Naive B cell (primary cell): ENCODE data around the gene TMEM245. TPM values are rescaled to one million over a fixed set of nuclear protein-coding genes. Genes with fewer than 3 reads are reported as not detected.

Source experiments
- ATAC-seq, 2 donors: fragments of 150-1000 bp; cut with Tn5 transposase; 2 replicates each; pipeline ENCODE4 v1.10.0; 2021; ENCODE audit warnings: low read depth in 2 of 2, mild to moderate bottlenecking in 2 of 2, moderate library complexity in 2 of 2
- DNase-seq: peaks from one replicate; pipeline ENCODE4 v3.0.0; 2022
- H3K27ac Mint-ChIP-seq, 6 donors: one replicate each; pipeline ENCODE4 v1.8.0; 2020 to 2022; ENCODE audit warnings: mild to moderate bottlenecking in 6 of 6, mixed read lengths in 6 of 6, moderate library complexity in 5 of 6, inconsistent platforms in 2 of 6
- H3K27me3 Mint-ChIP-seq, 3 donors: one replicate each; pipeline ENCODE4 v1.8.0; 2021 to 2022; ENCODE audit warnings: mixed read lengths in 3 of 3, mild to moderate bottlenecking in 1 of 3
- H3K36me3 Mint-ChIP-seq, 2 donors: one replicate each; pipeline ENCODE4 v1.8.0; 2020 to 2022; ENCODE audit warnings: mixed read lengths in 2 of 2, inconsistent platforms in 1 of 2, mild to moderate bottlenecking in 1 of 2
- H3K4me1 Mint-ChIP-seq, 3 donors: one replicate each; pipeline ENCODE4 v1.8.0; 2020 to 2022; ENCODE audit warnings: mixed read lengths in 3 of 3, inconsistent platforms in 1 of 3, mild to moderate bottlenecking in 1 of 3, moderate library complexity in 1 of 3
- H3K4me3 Mint-ChIP-seq, 8 donors: one replicate each; pipeline ENCODE4 v1.8.0; 2020 to 2022; ENCODE audit warnings: mild to moderate bottlenecking in 8 of 8, mixed read lengths in 8 of 8, moderate library complexity in 8 of 8, inconsistent platforms in 2 of 8
- H3K9me3 Mint-ChIP-seq, 7 donors: one replicate each; pipeline ENCODE4 v1.8.0; 2020 to 2022; ENCODE audit warnings: mixed read lengths in 7 of 7, mild to moderate bottlenecking in 5 of 7, inconsistent platforms in 2 of 7, moderate library complexity in 1 of 7
- polyA plus RNA-seq, 6 donors: library from polyadenylated mRNA; unstranded; fragments of 300-500 nt; fragmentation: Illumina TruSeq; gene quantifications; one replicate each; pipeline ENCODE4 v1.2.3, GENCODE V29; 2021; ENCODE audit warnings: low read depth in 6 of 6

Gene TMEM245
- polyA plus RNA-seq, 6 donors from 2014 or later: 11.6 to 34.3 (median 15.9) TPM

DNA sequence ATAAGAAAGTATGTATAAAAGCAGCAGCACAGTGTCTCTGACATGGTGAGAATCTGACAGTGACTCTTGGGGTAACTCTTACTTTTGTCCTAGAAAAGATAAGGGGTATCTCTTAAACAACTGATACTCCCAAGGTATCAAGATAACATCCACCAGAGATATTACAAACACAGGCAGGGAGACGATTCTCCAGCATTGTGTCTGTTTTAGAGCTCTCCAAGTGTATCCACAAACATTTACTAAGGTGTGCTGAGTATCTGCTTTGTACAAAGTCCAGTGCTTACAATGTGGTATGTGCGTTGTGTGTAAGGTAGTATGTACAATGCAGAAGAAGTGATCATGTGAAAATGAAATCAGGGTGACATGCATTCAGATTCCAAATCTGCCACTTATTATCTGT, 4.4 kb upstream of the TMEM245 start:
- ATAC-seq (no peak), DNase-seq (no peak)
- Mint-ChIP-seq H3K27me3 (no peaks in the 10 kb centered on the region), H3K36me3 (no peaks in the 10 kb centered on the region), H3K4me1 (peaks cover 0 to 5% (median 4%) of the 10 kb centered on the region in 3 donors), H3K9me3 (no peaks in the 10 kb centered on the region), H3K27ac (no peak overlapping the region), H3K4me3 (no peak overlapping the region)

DNA sequence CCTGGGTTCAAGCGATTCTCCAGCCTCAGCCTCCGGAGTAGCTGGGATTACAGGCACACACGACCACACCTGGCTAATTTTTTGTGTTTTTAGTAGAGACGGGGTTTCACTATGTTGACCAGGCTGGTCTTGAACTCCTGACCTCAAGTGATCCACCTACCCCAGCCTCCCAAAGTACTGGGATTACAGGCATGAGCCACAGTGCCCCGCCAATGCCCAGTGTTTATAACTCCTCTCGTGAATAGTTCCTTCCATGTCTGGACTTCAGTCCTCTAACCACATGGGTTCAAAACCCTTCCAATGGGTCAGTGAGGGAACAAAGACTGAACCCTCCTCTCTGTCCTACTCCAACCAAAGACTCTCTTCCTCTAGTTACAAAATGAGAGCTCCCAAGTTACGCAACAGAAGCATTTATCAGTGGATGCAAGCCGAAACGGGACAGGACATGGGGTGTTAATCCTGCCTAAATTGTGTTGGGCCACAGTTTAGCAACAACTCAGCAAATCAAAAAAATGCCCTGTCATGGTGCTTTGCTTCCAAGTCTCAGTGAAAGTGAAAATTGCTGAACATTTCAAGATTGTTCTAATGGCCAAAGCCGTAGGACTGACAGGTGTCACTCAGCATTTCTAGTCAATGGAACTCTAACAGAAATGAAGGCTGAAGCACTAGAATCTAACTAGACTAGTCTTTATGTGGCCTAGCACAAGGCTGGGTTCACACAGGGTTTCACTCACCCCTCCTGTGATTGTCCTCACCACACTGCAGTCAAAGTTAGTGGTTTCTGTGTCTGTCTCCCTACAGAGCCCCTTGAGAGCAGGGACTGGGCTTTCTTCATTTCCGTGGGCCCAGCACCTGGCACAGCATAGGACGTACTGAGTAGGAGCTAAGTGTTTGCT, 3.2 kb upstream of the TMEM245 start:
- ATAC-seq: no peak
- Mint-ChIP-seq H3K4me3 (no peak overlapping the region), H3K27ac (no peak overlapping the region), H3K27me3 (no peaks in the 10 kb centered on the region), H3K9me3 (no peaks in the 10 kb centered on the region), H3K36me3 (no peaks in the 10 kb centered on the region), H3K4me1 (peaks cover 8 to 15% (median 14%) of the 10 kb centered on the region in 3 donors)
- no peak for DNase-seq

DNA sequence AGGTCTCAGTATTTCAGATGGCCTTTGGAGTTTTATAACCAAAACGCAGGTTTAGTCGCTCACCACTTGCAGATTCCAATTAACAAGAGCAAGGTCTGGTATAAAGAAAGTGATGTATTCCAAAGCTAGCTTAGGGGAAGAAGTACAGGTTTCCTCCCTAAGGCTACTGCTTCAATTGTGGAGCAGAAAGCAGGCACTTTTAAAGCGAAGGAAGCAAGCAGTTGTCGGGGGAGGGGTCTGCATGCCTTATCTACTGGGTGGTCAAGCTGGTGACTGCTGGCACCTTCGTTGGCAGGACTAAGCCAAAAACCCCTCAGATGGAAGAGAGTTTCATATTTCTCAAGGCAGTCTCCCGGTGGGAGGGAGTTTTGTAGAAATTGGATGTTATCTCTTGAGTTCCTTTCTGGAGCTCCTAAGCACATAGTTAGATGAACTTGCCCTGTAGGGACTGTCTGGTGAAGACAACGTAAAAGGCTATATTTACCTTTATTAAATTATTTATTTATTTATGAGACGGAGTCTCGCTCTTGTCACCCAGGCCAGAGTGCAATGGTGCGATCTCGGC, 1.6 kb upstream of the TMEM245 start:
- ATAC-seq: no peak
- Mint-ChIP-seq H3K27ac (no peak overlapping the region), H3K27me3 (no peaks in the 10 kb centered on the region), H3K36me3 (no peaks in the 10 kb centered on the region), H3K4me1 (peaks cover 24 to 31% (median 24%) of the 10 kb centered on the region in 3 donors), H3K4me3 (no peak overlapping the region), H3K9me3 (no peaks in the 10 kb centered on the region)
- no peak for DNase-seq

DNA sequence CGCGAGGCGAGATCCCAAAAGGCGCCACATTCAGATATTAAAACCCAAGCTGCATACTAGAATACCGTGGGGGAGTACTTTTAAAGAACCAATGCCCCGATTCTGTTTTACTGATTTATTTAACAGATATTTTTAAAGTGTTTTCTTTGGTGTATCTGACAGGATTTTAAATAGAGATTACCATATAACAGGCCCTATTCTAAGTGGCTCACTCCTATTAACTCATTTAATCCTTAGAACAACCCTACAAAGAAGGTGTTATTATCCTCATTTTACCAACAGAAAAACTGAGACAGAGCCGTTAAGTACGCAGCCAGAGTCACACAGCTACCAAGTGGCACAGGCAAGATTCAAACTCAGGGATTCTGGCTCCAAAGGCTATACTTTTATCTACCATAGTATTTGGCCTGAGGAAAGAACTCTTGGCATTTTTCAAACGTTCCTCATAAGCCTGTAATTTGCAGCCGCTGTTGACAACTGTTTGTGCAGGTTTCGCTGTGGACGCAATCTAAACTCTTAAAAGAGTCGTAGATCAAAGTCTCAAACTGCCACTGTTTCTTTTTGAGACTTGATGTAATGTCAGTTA, 550 bp upstream of the TMEM245 start:
- peak overlapping the region in 2 of 6 donors; percentile 48 to 58 for H3K27ac Mint-ChIP-seq
- DNase-seq (no peak), ATAC-seq (no peak)
- no peaks in the 10 kb centered on the region for H3K27me3 Mint-ChIP-seq
- H3K4me3 Mint-ChIP-seq: peak overlapping the region; percentile 15 to 95 (median 86)
- no peaks in the 10 kb centered on the region for H3K36me3 Mint-ChIP-seq
- peaks cover 24 to 35% (median 24%) of the 10 kb centered on the region in 3 donors for H3K4me1 Mint-ChIP-seq
- no peaks in the 10 kb centered on the region for H3K9me3 Mint-ChIP-seq

DNA sequence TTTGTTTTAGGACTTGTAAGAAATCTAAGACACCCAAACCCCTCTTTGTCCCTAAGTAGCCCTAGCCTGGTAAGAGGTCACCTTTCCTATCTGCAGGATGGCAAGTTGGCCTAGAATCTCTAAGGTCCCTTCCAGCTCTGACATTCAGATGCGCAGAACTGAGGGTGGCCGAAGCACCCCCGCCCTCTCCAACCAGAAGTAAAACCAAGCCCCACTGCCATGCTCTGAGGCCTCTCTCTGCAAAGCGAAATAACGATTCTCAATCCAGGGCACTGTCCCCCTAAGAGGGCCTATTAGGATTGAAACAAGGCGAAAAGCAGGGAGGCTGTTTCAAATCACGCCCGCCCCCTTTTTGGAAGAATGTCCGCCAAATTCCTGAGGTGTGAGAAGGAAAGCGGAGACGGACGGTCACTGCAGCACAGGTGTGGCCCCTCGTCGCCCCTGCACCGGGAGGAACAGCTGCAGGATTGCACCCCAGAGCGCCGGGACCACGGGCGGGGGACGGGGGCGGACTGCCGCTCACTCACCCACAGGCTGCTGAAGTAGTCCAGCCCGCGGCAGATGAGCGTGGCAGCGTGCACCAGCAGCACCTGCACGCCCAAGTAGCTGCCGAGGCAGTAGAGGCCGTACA, 824 bp downstream of the TMEM245 start:
- H3K4me3 Mint-ChIP-seq: peak overlapping the region; percentile 86 to 96 (median 92)
- H3K27me3 Mint-ChIP-seq: no peaks in the 10 kb centered on the region
- no peak for ATAC-seq
- no peaks in the 10 kb centered on the region for H3K36me3 Mint-ChIP-seq
- H3K9me3 Mint-ChIP-seq: no peaks in the 10 kb centered on the region
- H3K4me1 Mint-ChIP-seq: peaks cover 34 to 46% (median 36%) of the 10 kb centered on the region in 3 donors
- no peak for DNase-seq
- peak overlapping the region in 4 of 6 donors; percentile 74 to 91 (median 84) for H3K27ac Mint-ChIP-seq

DNA sequence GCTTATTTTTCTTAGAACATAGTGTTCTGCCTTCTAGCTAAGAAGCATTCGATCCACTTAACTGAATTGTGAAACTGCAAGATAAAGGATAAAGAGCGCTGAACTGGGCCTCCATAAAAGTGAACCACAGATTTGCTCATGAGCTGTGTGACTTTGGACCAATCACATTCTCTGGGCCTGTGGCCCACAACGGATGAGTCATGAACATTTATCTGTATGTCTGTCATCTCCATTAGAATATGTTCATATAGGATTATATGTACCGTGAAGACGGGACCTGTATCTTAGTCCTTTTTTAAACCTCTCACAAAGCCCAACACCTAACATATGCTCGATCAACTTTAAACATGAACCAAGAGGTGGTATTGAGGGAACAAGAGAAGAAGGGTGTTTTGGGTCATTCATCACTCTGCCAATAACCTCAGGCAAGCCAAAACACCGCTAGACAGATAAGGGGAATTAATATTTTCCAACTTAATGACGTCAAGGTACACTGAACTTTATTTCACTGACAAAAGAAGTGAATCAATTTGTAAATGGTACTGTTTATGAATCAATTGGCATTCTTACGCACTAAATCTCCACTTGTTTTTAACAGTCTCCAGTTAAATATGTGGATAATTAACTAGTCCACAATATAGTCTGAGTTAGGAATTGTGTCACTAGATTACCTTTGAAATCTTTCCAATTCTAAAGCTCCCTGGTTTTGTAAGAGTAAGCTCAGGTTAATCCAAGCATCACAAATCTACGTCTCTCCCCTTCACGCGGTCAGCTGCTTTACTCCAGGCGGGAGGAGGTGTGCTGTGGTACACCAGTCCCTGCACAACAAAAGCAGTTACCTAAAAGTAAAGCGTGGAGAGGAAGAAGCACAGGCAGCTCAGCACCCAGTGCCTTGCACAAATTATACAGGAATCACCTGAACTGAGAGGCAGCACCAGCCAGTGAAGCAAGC, 1.6 kb downstream of the TMEM245 start:
- no peak for ATAC-seq
- H3K9me3 Mint-ChIP-seq: no peaks in the 10 kb centered on the region
- peaks cover 35 to 50% (median 41%) of the 10 kb centered on the region in 3 donors for H3K4me1 Mint-ChIP-seq
- no peak for DNase-seq
- no peaks in the 10 kb centered on the region for H3K27me3 Mint-ChIP-seq
- H3K36me3 Mint-ChIP-seq: no peaks in the 10 kb centered on the region
- peak overlapping the region; percentile 86 to 96 (median 92) for H3K4me3 Mint-ChIP-seq
- peak overlapping the region in 2 of 6 donors; percentile 79 to 91 for H3K27ac Mint-ChIP-seq

DNA sequence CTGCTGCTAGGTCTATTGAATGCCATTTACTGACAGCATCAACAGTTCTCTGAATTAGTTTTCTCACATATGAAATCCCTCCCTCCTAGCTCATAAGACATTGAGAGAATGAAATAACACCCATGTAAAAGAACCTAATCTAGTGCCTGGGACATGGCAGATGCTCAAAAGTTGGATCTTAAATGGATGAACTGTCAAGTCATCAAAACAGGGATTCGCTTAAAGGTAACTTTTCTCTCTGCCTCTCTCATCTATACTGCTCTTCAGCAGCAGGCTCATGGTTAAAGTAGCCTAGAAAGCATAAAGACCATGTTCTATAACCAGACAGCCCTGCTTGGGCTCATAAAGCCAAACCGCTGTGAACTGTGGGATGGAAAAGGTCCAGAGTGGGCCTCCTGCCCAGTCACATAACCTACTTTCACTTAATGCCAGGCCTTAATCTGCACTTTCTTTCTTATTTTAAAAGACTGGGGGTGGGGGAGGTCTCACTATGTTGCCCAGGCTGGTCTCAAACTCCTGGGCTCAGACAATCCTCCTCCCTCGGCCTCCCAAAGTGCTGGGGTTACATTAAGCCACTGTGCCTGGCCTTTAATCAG, 3.7 kb downstream of the TMEM245 start:
- Mint-ChIP-seq H3K4me1 (peaks cover 41 to 60% (median 55%) of the 10 kb centered on the region in 3 donors), H3K36me3 (no peaks in the 10 kb centered on the region), H3K4me3 (peak overlapping the region in 2 of 8 donors; percentile 15 to 29), H3K9me3 (no peaks in the 10 kb centered on the region), H3K27me3 (no peaks in the 10 kb centered on the region), H3K27ac (no peak overlapping the region)
- ATAC-seq (no peak), DNase-seq (no peak)

DNA sequence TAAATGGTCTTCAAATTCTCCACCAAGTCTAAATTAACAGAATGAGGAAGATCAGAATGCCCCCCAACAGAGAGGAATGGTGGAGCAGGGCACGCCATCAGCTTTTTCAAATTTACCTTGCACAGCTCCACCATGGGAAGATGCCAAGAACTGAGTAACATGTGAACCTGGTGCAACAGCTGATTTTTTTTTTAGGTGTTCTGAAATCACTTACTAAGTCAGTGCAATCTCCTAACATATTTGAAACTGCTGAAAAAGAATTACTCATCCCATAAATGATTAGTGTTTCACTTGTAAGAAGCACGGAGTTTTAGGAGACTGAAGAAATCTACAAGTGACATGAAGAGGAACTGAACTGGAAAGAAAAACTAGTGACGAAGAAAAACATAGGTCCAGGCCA, 5.1 kb downstream of the TMEM245 start:
- H3K27me3 Mint-ChIP-seq: no peaks in the 10 kb centered on the region
- H3K36me3 Mint-ChIP-seq: no peaks in the 10 kb centered on the region
- ATAC-seq (no peak), DNase-seq (no peak)
- no peaks in the 10 kb centered on the region for H3K9me3 Mint-ChIP-seq
- peak overlapping the region in 2 of 8 donors; percentile 21 to 53 for H3K4me3 Mint-ChIP-seq
- H3K27ac Mint-ChIP-seq: peak overlapping the region in 1 of 6 donors; percentile 59
- H3K4me1 Mint-ChIP-seq: peaks cover 42 to 67% (median 66%) of the 10 kb centered on the region in 3 donors

DNA sequence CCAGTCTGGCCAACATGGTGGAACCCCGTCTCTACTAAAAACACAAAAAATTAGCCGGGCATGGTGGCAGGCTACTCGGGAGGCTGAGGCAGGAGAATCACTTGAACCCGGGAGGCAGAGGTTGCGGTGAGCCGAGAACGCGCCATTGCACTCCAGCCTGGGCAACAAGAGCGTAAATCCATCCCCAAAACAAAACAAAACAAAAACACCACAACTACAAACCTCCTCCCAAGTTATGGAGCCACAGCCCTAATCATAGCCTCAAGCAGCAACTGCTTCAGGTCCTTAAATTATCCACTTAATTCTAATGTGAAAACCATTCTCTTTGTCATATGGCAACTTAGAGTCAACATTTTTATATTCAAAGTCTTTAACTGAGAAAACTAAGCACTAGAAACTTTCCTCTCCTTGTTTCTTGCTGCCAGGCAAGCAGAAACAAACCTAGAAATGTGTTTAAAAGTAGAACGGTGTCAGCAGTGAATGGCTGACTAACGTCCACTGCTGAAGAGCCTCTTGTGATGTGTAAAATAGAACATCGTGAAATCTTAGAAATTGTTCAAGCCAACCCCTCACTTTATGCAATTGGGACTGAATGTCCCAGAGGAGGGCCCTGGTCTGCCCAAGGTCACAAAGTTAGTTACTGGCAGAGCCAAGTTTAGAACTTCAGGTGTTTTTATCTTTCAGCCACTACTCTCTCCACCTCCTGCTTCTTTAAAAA, 5.7 kb downstream of the TMEM245 start:
- H3K36me3 Mint-ChIP-seq: no peaks in the 10 kb centered on the region
- peak overlapping the region in 2 of 8 donors; percentile 15 to 53 for H3K4me3 Mint-ChIP-seq
- peaks cover 44 to 71% (median 67%) of the 10 kb centered on the region in 3 donors for H3K4me1 Mint-ChIP-seq
- H3K27ac Mint-ChIP-seq: peak overlapping the region in 1 of 6 donors; percentile 57
- DNase-seq (no peak), ATAC-seq (no peak)
- H3K9me3 Mint-ChIP-seq: no peaks in the 10 kb centered on the region
- no peaks in the 10 kb centered on the region for H3K27me3 Mint-ChIP-seq

DNA sequence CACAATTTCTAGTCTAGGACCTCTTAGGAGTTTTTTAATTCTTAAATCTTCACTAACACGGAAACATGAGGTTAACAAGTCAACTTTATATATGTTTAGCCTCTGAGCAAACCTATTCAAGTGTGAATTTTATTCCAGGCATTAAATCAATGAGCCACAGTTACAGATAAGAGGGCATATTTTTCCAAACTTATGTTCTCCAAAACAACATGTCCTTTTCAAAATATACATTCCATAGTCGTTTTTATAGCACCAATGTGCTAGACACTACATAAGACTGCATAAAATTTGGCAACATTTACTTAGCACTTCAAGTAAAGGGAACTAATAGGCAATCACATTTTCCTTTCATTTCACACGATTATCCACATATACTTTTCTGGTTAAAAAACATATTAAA, 6.5 kb downstream of the TMEM245 start:
- ATAC-seq: no peak
- H3K27me3 Mint-ChIP-seq: no peaks in the 10 kb centered on the region
- DNase-seq: no peak
- no peak overlapping the region for H3K4me3 Mint-ChIP-seq
- no peaks in the 10 kb centered on the region for H3K9me3 Mint-ChIP-seq
- no peaks in the 10 kb centered on the region for H3K36me3 Mint-ChIP-seq
- H3K27ac Mint-ChIP-seq: peak overlapping the region in 1 of 6 donors; percentile 24
- H3K4me1 Mint-ChIP-seq: peaks cover 45 to 71% (median 65%) of the 10 kb centered on the region in 3 donors

DNA sequence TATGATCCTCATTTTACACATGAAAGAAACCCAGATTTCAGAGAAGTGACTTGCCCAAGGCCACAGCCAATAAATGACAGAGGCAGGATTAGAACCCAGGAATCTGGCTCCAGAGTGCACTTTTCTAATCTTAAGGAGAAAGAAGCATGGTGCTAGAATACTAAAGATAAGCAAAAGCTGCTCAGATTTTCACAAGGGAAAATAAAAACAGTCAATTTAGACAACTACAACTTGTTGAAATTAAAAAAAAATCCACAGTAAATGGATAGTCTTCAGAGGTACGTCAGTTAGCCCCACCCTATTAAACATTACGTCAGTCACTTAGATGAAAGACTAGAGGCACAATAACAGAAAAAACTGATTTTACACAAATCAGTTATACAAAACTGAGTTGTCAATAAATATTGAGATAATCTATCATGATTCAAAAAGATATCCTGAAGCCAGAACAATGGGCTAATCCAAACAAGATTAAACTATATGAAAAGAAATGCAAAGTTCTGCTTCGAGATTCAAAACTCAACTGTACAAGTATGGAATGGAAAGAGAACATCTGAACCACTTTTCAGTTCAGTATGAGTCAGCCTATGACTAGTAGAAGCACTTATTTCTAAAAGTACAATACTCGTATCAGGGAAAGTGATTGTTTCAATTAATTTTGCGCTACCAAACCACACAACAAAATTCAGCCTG, 9.3 kb downstream of the TMEM245 start:
- ATAC-seq: no peak
- Mint-ChIP-seq H3K4me3 (peak overlapping the region in 1 of 8 donors; percentile 1), H3K27me3 (no peaks in the 10 kb centered on the region), H3K27ac (peak overlapping the region in 3 of 6 donors; percentile 34 to 67 (median 35)), H3K4me1 (peaks cover 43 to 62% (median 57%) of the 10 kb centered on the region in 3 donors), H3K36me3 (peaks cover 0 to under 1% of the 10 kb centered on the region in 2 donors), H3K9me3 (no peaks in the 10 kb centered on the region)
- DNase-seq: no peak
